HG03103 (cell line): ENCODE data around the gene DHRSX.
"Not testable (repeated sequence)": the region's sequence is repeated elsewhere in the genome, so short reads cannot be mapped to it uniquely, and the experiment has no call there.

ENCODE experiments used
- ATAC-seq: cut with Tn5 transposase; IDR thresholded peaks from one replicate; pipeline ENCODE4 v1.9.1; 2021; ENCODE audit warnings: low read depth; ENCODE audit not compliant: unreplicated experiment

Gene DHRSX

GRCh38 chrX:2498781-2499302 lies 1.9 kb downstream of the DHRSX start:
- no peak for ATAC-seq

GRCh38 chrX:2497961-2498780 lies 2.6 kb downstream of the DHRSX start:
- no peak for ATAC-seq

- no peak for ATAC-seq
These were observed 5.2 kb downstream of the DHRSX start for GRCh38 chrX:2495595-2495994.

- ATAC-seq: no peak
These were observed 8.1 kb downstream of the DHRSX start for GRCh38 chrX:2492531-2493218.

GRCh38 chrX:2490634-2491033 lies 10.1 kb downstream of the DHRSX start:
- ATAC-seq: no peak

- no peak for ATAC-seq
These were observed 11.0 kb downstream of the DHRSX start for GRCh38 chrX:2489446-2490445.

- no peak for ATAC-seq
These were observed 12.0 kb downstream of the DHRSX start for GRCh38 chrX:2488621-2489285.

GRCh38 chrX:2487366-2487765 lies 13.4 kb downstream of the DHRSX start:
- no peak for ATAC-seq

GRCh38 chrX:2486476-2487133 lies 14.2 kb downstream of the DHRSX start:
- no peak for ATAC-seq

- ATAC-seq: no peak
These were observed 14.9 kb downstream of the DHRSX start for GRCh38 chrX:2485789-2486345.

GRCh38 chrX:2484721-2485648 lies 15.8 kb downstream of the DHRSX start:
- ATAC-seq: no peak

- no peak for ATAC-seq
These were observed 16.5 kb downstream of the DHRSX start for GRCh38 chrX:2484256-2484655.

GRCh38 chrX:2483398-2484060 lies 17.2 kb downstream of the DHRSX start:
- no peak for ATAC-seq

GRCh38 chrX:2481597-2481996 lies 19.2 kb downstream of the DHRSX start:
- ATAC-seq: not testable (repeated sequence)

GRCh38 chrX:2479982-2480381 lies 20.8 kb downstream of the DHRSX start:
- ATAC-seq: not testable (repeated sequence)

GRCh38 chrX:2479420-2479780 lies 21.4 kb downstream of the DHRSX start:
- no peak for ATAC-seq

- ATAC-seq: no peak
These were observed 22.0 kb downstream of the DHRSX start for GRCh38 chrX:2478546-2479419.
